AG10803 (cell line): ENCODE measurements around the gene TFPI.
"Not testable (repeated sequence)": the region's sequence is repeated elsewhere in the genome, so short reads cannot be mapped to it uniquely, and the experiment has no call there.

Source experiments
- DNase-seq: peaks from one replicate; pipeline ENCODE4 v3.0.0; 2010; ENCODE audit warnings: low read depth
- H3K4me3 ChIP-seq: 2 replicates; pipeline ENCODE4 v1.5.1; 2011; ENCODE audit warnings: mild to moderate bottlenecking, low read length, control low read depth
- CTCF ChIP-seq: conservative IDR thresholded peaks from 2 replicates; pipeline ENCODE4 v1.5.1; 2011; ENCODE audit warnings: mild to moderate bottlenecking, low read length, control low read depth, inconsistent platforms

TFPI gene

DNA sequence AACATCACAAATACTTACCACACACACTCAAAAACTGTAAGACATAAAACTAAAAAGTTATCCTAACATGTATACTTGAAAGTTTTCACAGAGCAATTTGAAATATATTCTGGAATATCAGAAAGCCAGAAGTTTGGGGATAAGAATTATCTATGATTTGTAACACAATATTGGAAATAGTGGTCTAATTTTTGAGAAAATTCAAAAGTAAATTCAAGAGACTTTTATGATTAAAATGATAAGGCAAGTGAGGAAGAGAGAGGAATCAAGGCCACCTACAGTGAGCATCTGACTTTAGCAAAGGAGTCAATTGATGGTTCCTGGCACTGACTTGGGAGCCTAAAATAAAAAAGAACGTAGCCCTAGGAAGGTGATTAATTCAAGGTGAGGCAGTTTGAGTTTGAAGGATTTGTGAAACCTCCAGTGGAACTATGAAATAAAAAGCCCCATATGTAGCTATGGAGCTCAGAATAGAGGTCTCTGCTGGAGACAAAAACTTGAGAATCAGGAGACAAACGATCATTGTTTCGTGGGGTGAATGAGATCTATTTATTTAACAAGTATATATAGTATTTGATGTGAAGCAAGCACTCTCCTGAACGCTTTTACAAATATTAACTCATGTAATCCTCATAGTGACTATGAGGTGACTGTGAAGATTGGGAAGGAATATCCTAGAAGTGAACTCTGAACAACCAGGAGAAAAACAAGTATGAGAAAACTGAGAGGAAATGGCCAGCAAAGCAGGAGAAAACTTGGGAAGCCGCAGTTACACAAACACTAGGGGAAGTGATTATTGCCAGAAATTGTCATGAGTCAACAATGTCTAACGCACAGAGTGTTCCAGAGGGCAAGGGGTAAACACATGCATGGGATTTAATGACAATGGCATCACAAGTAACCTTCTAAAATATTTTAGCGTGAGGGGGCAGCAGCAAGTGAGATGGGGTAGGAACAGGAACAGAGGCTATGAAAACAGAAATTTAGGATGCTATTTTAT is 12.8 kb downstream of the TFPI start:
- TF ChIP-seq CTCF, result no peak; the same call in 1 of the 2 replicates
- no peak overlapping the region for H3K4me3 ChIP-seq
- DNase-seq, result peak; percentile 92

GRCh38 chr2:187538222-187538621 is 16.0 kb downstream of the TFPI start:
- DNase-seq, H3K4me3 ChIP-seq: not testable (repeated sequence)

- not testable (repeated sequence) for H3K4me3 ChIP-seq, DNase-seq
These were observed 18.9 kb downstream of the TFPI start for GRCh38 chr2:187535381-187535780.

DNA sequence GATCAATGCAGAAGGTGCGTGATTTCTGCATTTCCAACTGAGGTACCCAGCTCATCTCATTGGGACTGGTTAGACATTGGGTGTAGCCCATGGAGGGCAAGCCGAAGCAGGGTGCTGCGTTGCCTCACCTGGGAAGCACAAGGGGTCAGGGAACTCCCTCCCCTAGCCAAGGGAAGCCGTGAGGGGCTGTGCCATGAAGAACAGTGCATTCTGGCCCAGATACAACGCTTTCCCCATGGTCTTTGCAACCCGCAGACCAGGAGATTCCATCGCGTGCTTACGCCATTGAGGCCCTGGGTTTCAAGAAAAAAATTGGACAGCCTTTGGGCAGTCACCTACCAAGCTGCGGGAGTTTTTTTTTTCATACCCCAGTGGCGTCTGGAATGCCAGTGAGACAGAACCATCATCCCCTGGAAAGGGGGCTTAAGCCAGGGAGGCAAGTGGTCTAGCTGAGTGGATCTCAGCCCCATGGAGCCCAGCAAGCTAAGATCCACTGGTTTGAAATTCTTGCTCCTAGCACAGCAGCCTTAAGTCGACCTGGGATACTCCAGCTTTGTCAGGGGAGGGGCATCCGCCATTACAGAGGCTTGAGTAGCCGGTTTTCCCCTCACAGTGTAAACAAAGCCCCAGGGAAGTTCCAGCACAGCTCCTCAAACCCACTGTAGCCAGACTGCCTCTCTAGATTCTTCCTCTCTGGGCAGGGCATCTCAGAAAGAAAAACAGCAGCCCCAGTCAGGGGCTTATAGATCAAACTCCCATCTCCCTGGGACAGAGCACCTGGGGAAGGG is 21.7 kb downstream of the TFPI start:
- DNase-seq, result no peak
- no peak overlapping the region for H3K4me3 ChIP-seq
- TF ChIP-seq CTCF, result no peak

DNA sequence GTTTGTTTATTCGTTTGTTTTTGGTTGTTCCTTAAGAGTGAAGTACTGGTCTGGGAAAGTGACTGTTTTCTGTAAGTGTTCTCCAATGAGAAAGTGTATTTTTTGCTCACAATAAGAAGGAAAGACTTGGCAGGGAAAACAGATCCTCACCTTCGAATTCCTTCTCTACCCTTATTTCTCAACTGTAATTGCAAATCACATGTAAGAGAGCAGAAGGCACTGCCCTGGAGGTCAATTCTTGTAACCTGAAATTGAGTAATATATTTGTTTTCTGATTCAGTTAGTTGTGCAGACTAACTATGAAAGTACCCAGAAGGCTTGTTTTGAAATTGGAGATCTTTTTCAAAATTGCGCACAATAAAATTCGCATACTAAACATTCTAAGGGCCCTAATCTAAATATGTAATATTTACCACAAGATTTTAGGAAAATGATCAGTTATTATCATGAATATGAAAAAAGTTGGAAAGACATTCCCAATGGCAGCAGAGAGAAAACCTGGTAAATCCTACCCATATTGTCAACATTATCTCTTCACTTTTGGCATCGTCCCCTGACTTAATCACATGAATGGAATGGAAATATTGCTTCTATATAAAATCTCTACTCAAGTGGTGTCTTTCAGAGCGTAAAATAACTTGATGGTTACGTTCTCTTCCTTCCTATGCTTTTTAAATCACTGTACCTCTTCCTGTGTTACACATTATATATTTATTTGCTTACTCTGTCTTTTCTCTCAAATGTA is 24.1 kb downstream of the TFPI start:
- no peak for DNase-seq

GRCh38 chr2:187529248-187529976 is 24.8 kb downstream of the TFPI start:
- TF ChIP-seq CTCF, result no peak
- H3K4me3 ChIP-seq, result no peak overlapping the region
- DNase-seq, result no peak

More for the DNA sequence above, 24.1 kb downstream of the TFPI start:
- H3K4me3 ChIP-seq, result no peak overlapping the region
- TF ChIP-seq CTCF, result no peak

DNA sequence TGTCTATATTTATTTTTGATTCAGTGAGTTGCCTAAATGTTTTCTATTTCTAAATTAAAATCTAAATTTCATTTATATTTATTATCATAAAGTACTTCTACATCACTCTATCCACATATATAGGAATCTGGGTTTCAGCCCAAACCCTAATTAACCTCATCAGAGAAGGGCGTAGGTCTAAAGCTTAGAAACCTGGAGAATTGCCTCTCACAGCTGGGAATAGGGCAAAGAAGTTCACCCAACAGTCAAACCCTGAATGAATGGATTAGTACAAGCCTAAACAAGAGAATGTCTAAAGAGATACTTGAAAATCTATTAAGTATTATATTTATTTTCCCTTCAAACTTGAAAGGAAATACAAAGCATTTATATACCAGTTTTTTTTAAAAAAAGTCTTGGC is 26.2 kb downstream of the TFPI start:
- TF ChIP-seq CTCF, result no peak
- H3K4me3 ChIP-seq, result no peak overlapping the region
- no peak for DNase-seq
